ENCODE measurements around the gene RAI14. TPM values are rescaled to one million over a fixed set of nuclear protein-coding genes. Genes with fewer than 3 reads are reported as not detected.
"Not testable (repeated sequence)": the region's sequence is repeated elsewhere in the genome, so short reads cannot be mapped to it uniquely, and the experiment has no call there.

RAI14 gene
- total RNA-seq, 2 donors from 2014 or later = 70.7 to 80.1 TPM

DNA sequence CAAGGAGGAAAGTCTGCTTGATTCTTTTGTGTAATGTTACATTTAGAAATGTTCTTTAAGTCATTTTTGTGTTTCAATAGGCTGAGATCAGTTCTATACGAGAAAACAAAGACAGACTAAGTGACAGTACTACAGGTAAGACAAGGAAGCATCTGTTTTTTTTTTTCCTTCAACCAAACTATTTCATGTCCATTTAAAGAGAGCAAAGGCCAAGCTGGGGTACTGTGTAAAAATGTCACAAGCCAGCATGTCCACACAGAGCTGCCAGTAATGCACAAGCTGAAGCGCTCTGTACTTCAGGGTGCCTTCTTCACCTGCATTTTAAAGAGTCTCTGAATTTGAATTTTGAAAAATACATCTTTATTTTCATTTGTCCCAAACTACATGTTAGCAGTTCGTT is 162.6 kb downstream of the RAI14 start:
- Histone ChIP-seq H3K27ac (no peak overlapping the region), H3K4me1 (ENCODE audit: control insufficient read depth in 1 of 2, low read depth in 2 of 2) (peaks cover 0 to 11% of the 10 kb centered on the region in 2 donors), H3K9me3 (no peaks in the 10 kb centered on the region), H3K4me3 (no peak overlapping the region), H3K36me3 (peaks cover 19% of the 10 kb centered on the region), H3K27me3 (replicated peaks; ENCODE audit: insufficient read depth) (no peaks in the 10 kb centered on the region)
- no peak for ATAC-seq (ENCODE audit: insufficient number of reproducible peaks, low FRiP score, low read depth)
- TF ChIP-seq CTCF (IDR thresholded peaks at IDR 0.05) = no peak
- no peak for DNase-seq (ENCODE audit: low spot score)

DNA sequence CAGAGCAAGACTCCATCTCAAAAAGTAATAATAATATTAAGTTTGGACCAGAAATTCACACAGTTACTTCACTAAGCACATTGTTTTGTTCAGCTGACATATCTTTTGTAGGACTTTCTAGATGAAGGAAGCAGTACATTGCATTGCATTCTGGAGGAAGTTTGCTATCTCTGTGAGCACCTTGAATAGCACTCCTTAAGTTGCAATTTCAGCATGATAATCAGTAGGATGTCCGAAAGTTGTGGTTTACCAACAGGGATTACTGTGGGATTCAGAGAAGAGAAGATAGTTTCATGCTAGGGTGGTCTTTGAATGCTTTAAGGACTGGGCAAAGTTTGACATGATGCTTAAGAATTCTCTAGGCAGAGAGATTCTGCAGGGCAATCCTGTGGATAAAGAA is 164.5 kb downstream of the RAI14 start:
- ATAC-seq (ENCODE audit: insufficient number of reproducible peaks, low FRiP score, low read depth) = no peak
- TF ChIP-seq CTCF (IDR thresholded peaks at IDR 0.05) = no peak
- Histone ChIP-seq H3K27ac (no peak overlapping the region), H3K4me3 (no peak overlapping the region), H3K36me3 (peaks cover 14% of the 10 kb centered on the region), H3K9me3 (no peaks in the 10 kb centered on the region), H3K4me1 (ENCODE audit: control insufficient read depth in 1 of 2, low read depth in 2 of 2) (peaks cover 0 to 11% of the 10 kb centered on the region in 2 donors), H3K27me3 (replicated peaks; ENCODE audit: insufficient read depth) (no peaks in the 10 kb centered on the region)
- DNase-seq (ENCODE audit: low spot score) = no peak

GRCh38 chr5:34822956-34823715 is 167.0 kb downstream of the RAI14 start:
- Histone ChIP-seq H3K9me3 (no peaks in the 10 kb centered on the region), H3K4me3 (no peak overlapping the region), H3K36me3 (peaks cover 32% of the 10 kb centered on the region), H3K4me1 (ENCODE audit: control insufficient read depth in 1 of 2, low read depth in 2 of 2) (peaks cover 0 to 11% of the 10 kb centered on the region in 2 donors), H3K27me3 (replicated peaks; ENCODE audit: insufficient read depth) (no peaks in the 10 kb centered on the region), H3K27ac (no peak overlapping the region)
- TF ChIP-seq CTCF (IDR thresholded peaks at IDR 0.05) = no peak
- ATAC-seq (ENCODE audit: insufficient number of reproducible peaks, low FRiP score, low read depth) (no peak), DNase-seq (ENCODE audit: low spot score) (no peak)

- H3K4me3 ChIP-seq = no peak overlapping the region
- no peak for ATAC-seq (ENCODE audit: insufficient number of reproducible peaks, low FRiP score, low read depth)
- no peak for TF ChIP-seq CTCF (IDR thresholded peaks at IDR 0.05)
- peaks cover 40% of the 10 kb centered on the region for H3K36me3 ChIP-seq
- peaks cover 13 to 19% of the 10 kb centered on the region in 2 donors for H3K4me1 ChIP-seq (ENCODE audit: control insufficient read depth in 1 of 2, low read depth in 2 of 2)
- H3K27me3 ChIP-seq (replicated peaks; ENCODE audit: insufficient read depth) = no peaks in the 10 kb centered on the region
- no peak overlapping the region for H3K27ac ChIP-seq
- H3K9me3 ChIP-seq = no peaks in the 10 kb centered on the region
- DNase-seq (ENCODE audit: low spot score) = no peak
Observed at GRCh38 chr5:34826347-34826746, 170.2 kb downstream of the RAI14 start.

- DNase-seq (ENCODE audit: low spot score) (no peak), ATAC-seq (ENCODE audit: insufficient number of reproducible peaks, low FRiP score, low read depth) (no peak)
- no peak for TF ChIP-seq CTCF (IDR thresholded peaks at IDR 0.05)
- H3K27ac ChIP-seq = peak overlapping the region in 1 of 2 donors; percentile 14
- peaks cover 16 to 33% of the 10 kb centered on the region in 2 donors for H3K4me1 ChIP-seq (ENCODE audit: control insufficient read depth in 1 of 2, low read depth in 2 of 2)
- peaks cover 39% of the 10 kb centered on the region for H3K36me3 ChIP-seq
- H3K27me3 ChIP-seq (replicated peaks; ENCODE audit: insufficient read depth) = no peaks in the 10 kb centered on the region
- no peaks in the 10 kb centered on the region for H3K9me3 ChIP-seq
- H3K4me3 ChIP-seq = no peak overlapping the region
Observed at GRCh38 chr5:34827588-34828506, 171.7 kb downstream of the RAI14 start.

- not testable (repeated sequence) for H3K4me3 ChIP-seq; H3K27me3 ChIP-seq (replicated peaks; ENCODE audit: insufficient read depth); DNase-seq (ENCODE audit: low spot score); ATAC-seq (ENCODE audit: insufficient number of reproducible peaks, low FRiP score, low read depth); H3K9me3 ChIP-seq
- Histone ChIP-seq H3K36me3 (peaks cover 27% of the 10 kb centered on the region), H3K27ac (peak overlapping the region; percentile 53 to 57), H3K4me1 (ENCODE audit: control insufficient read depth in 1 of 2, low read depth in 2 of 2) (peaks cover 16 to 39% of the 10 kb centered on the region in 2 donors)
Observed at GRCh38 chr5:34830827-34831226, 174.7 kb downstream of the RAI14 start.
